ENCODE measurements around the gene MTHFD1.

DNA sequence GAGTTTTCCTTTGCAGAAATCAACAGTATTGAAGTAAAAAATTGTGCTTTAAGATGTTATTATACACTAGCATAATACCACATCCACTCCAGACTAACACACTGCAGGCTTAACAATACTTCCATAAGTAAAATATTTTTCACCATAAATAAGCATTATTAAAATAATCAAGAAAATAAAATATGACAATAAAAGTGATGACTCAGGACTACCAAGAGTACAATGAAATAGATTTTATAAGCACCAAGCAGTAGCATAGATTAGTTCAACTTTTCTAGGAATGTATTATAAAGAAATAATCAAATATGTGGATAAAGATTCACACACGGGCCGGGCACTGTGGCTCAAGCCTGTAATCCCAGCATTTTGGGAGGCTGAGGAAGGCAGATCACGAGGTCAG is 40.4 kb upstream of the MTHFD1 start:
- TF ChIP-seq POLR2A (IDR thresholded peaks at IDR 0.05; ENCODE audit: low read depth, low read length) (no peak), TAF1 (IDR thresholded peaks at IDR 0.05; ENCODE audit: borderline replicate concordance, low read depth, low read length) (no peak)

Data from GM12892 (cell line).